BJ (cell line): Measurements from ENCODE around the gene PDGFD. TPM values are rescaled to one million over a fixed set of nuclear protein-coding genes. Genes with fewer than 3 reads are reported as not detected.

Experiments
- CTCF ChIA-PET: fragments of 350-600 bp; formaldehyde crosslinking; extraction: SDS; loops from one replicate; lab custom pipeline; 2021; ENCODE audit warnings: antibody characterized with exemption, inconsistent platforms; lab: Yijun Ruan, JAX
- POLR2A ChIA-PET: fragments of 300-600 bp; sonication (Branson Sonifier 250); formaldehyde crosslinking; extraction: SDS; loops from one replicate; lab custom pipeline; 2021; ENCODE audit warnings: antibody characterized with exemption; lab: Charles Lee
- DNase-seq: peaks from one replicate; pipeline ENCODE4 v3.0.0-alpha.2; 2011; ENCODE audit warnings: low read depth
- H3K27me3 ChIP-seq: 2 replicates; pipeline ENCODE4 v1.6.0; 2011; ENCODE audit warnings: low read length; ENCODE audit not compliant: control insufficient read depth, insufficient read depth
- H3K36me3 ChIP-seq: 2 replicates; pipeline ENCODE4 v1.5.1; 2011; ENCODE audit warnings: low read length; ENCODE audit not compliant: control insufficient read depth, insufficient read depth
- H3K4me3 ChIP-seq: 2 replicates; pipeline ENCODE4 v1.5.1; 2011; ENCODE audit warnings: low read depth, mild to moderate bottlenecking, control low read depth, low read length
- polyA plus RNA-seq: library from polyadenylated mRNA; depleted of rRNA; stranded (reverse); fragments of >200 nt; gene quantifications from 2 replicates; pipeline ENCODE4 v1.2.3, GENCODE V29; 2011
- TF ChIP-seq, protein P1 (sequence below): IDR thresholded peaks from 2 replicates; pipeline ENCODE4 v1.5.1; 2011; ENCODE audit warnings: low read depth, mild to moderate bottlenecking, control low read depth, inconsistent platforms, low read length, moderate library complexity; ENCODE audit not compliant: insufficient read depth

The PDGFD gene
- polyA plus RNA-seq, 1 experiment: 0.72 TPM

DNA sequence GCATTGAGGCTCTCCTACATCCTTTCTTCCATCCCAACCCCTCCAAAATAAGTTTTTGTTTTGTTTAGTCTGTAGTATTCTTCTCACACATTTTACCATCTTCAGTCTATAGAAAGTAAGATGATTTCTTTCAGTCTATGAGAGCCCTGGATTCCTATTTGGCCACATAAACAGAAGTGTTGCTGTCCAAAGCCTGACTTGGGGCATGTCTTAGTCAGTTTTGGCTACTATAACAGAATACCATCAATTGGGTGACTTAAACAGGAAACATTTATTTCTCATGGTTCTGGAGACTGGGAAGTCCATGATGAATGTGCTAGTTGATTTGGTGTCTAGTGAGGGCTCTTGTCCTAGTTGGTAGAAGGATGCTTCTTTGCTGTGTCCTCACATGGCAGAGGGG is 274.3 kb downstream of the PDGFD start:
- Histone ChIP-seq H3K36me3 (no peaks in the 10 kb centered on the region), H3K4me3 (no peak overlapping the region), H3K27me3 (no peaks in the 10 kb centered on the region)
- POLR2A ChIA-PET: no interaction called here
- TF ChIP-seq, protein P1, sequence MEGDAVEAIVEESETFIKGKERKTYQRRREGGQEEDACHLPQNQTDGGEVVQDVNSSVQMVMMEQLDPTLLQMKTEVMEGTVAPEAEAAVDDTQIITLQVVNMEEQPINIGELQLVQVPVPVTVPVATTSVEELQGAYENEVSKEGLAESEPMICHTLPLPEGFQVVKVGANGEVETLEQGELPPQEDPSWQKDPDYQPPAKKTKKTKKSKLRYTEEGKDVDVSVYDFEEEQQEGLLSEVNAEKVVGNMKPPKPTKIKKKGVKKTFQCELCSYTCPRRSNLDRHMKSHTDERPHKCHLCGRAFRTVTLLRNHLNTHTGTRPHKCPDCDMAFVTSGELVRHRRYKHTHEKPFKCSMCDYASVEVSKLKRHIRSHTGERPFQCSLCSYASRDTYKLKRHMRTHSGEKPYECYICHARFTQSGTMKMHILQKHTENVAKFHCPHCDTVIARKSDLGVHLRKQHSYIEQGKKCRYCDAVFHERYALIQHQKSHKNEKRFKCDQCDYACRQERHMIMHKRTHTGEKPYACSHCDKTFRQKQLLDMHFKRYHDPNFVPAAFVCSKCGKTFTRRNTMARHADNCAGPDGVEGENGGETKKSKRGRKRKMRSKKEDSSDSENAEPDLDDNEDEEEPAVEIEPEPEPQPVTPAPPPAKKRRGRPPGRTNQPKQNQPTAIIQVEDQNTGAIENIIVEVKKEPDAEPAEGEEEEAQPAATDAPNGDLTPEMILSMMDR: no peak
- CTCF ChIA-PET: no interaction called here
- DNase-seq: no peak

DNA sequence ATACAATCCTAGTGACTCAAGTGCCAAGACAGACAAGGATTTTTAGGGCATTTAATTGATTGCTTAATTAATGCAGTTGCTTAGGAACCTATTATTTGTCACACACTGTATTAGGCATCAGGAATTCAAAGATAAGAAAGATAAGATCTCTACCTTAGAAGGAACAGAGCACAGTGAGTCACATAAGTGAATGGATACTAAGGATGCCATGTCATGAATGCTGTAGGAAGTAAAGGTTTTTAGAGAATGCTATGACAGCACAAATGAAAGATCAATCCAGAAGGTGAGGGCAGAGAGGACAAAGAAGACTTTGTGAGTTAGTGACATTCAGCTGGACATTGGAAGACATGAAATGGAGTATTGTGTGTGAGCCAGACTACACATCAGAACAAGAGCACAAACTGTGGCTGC is 275.4 kb downstream of the PDGFD start:
- no peaks in the 10 kb centered on the region for H3K36me3 ChIP-seq
- DNase-seq: no peak
- TF ChIP-seq, protein P1: no peak
- POLR2A ChIA-PET: no interaction called here
- H3K4me3 ChIP-seq: no peak overlapping the region
- no peaks in the 10 kb centered on the region for H3K27me3 ChIP-seq
- CTCF ChIA-PET: interaction anchor here (1.3 kb wide), 1 partner anchor 11 kb away, joined by 4 read pairs; no protein-coding TSS in a partner anchor

DNA sequence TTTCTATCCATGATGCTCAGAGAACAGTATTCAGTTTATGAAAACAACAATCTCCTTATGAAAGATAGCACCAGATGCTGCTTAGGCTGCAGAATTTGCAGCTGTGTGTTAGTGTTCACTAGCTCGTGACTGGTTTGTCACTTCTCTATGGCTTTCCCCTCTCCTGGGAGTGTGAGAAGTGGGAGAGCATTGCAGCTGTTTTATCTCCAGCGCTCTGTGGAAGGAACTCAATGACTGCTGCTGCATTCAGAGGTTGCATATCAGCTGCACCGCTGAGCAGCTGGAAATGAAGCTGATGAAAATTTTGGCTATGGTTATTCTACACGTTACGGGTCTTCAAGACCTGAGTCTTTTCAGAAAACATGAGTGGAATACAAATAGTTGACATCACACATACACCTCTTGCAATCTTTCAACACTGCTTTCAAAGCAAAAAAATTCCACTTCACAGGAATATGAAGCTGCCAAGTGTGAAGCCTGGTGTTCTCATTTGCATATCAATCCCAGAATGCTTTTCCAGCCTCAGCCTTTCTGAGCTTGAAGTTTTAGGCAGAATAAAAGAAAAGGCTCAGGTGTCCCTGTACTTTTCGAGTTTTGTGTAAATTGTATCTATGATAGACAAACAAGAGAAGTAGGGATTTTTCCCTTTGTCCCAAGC is 276.8 kb downstream of the PDGFD start:
- TF ChIP-seq, protein P1: no peak
- CTCF ChIA-PET: interaction anchor here (0.7 kb wide), 1 partner anchor 277 kb away, joined by 3 read pairs; the partner anchor contains the start of gene PDGFD
- POLR2A ChIA-PET: no interaction called here
- Histone ChIP-seq H3K36me3 (no peaks in the 10 kb centered on the region), H3K27me3 (no peaks in the 10 kb centered on the region), H3K4me3 (no peak overlapping the region)
- no peak for DNase-seq

DNA sequence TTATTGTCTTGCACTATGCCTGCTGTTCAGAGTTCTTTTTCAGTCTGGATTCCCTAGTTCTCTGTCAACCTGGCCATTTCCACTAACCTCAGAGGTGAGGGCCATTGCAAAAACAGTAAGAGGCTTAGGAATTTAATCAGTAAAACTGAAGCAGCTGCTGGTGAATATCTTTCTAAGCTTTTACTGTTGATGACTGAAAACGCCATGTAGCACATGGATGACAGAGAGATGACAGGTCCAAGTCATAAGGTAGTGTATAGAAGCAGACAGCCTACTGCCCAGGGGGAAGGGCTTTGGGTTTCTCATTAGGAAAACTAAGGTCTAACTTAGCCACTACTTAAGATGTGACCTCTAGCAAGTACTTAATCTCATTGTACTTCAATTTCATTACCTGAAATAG is 280.1 kb downstream of the PDGFD start:
- ChIA-PET POLR2A (no interaction called here), CTCF (interaction anchor here (1.0 kb wide), 1 partner anchor 10 kb away, joined by 3 read pairs; no protein-coding TSS in a partner anchor)
- Histone ChIP-seq H3K36me3 (no peaks in the 10 kb centered on the region), H3K27me3 (no peaks in the 10 kb centered on the region), H3K4me3 (no peak overlapping the region)
- no peak for DNase-seq
- TF ChIP-seq, protein P1: no peak

DNA sequence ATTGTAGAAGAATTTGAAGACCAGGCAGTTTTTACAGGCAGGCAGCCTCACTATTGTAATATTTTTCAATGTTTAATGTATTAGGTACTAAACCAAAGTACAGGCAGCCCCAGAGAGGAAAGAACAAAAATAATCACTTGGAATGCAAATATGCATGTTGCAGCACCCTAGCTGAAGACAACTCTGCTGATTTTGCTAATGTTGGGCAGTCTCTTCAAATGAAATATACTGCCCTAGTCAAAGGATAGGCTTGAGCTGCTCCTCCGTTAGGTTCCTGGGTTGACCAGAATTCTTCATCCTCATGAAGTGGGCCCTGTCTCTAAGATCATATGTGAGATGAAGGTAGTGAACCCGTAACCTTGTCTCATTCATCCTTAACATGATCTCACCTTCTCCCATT is 280.7 kb downstream of the PDGFD start:
- ChIA-PET POLR2A (no interaction called here), CTCF (no interaction called here)
- TF ChIP-seq, protein P1: no peak
- no peak for DNase-seq
- no peak overlapping the region for H3K4me3 ChIP-seq
- no peaks in the 10 kb centered on the region for H3K27me3 ChIP-seq
- H3K36me3 ChIP-seq: no peaks in the 10 kb centered on the region
